Measurements from ENCODE around the gene U2AF2.
A peak's percentile ranks its signal among the peaks of the same experiment; 100 is the strongest.

Gene U2AF2

DNA sequence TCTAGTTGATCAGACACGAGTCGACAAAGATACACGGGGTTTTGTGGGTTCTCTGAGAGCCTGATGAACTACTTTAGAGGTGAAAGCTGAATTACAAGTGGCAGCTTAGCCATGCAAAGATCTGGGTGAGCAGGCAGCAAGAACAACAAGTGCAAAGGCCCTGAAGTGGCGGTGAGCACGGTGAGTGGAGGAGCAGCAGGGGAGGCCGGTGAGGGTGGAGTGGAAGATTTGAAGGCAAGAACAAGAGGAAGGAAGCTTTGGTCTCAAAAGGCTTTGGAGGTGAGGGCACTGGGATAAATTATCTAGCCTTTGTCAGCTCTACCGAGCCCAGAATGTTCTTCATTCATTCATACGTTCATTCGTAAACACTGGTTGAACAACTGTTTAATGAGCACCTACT lies 48.0 kb upstream of the U2AF2 start:
- Histone ChIP-seq H3K9ac (ENCODE audit: low read length) (peak overlapping the region; percentile 97), H2AFZ (ENCODE audit: low read depth, low read length) (no peak overlapping the region), H3K4me2 (ENCODE audit: low read length) (peak overlapping the region; percentile 95), H3K4me3 (ENCODE audit: low read length) (peak overlapping the region; percentile 91), H3K27me3 (ENCODE audit: low read depth, low read length) (no peaks in the 10 kb centered on the region), H4K20me1 (ENCODE audit: insufficient read depth, low read length) (no peaks in the 10 kb centered on the region), H3K36me3 (replicated peaks; ENCODE audit: low read depth, low read length) (peaks cover 28% of the 10 kb centered on the region), H3K4me1 (ENCODE audit: low read length) (peaks cover 24% of the 10 kb centered on the region), H3K79me2 (ENCODE audit: low read length) (peaks cover 55% of the 10 kb centered on the region), H3K27ac (ENCODE audit: low read length) (no peak overlapping the region), H3K9me3 (ENCODE audit: insufficient read depth, low read length) (no peaks in the 10 kb centered on the region)
- no peak for TF ChIP-seq EZH2phosphoT487 (IDR thresholded peaks at IDR 0.05; ENCODE audit: low read depth)
- TF ChIP-seq CTCF (IDR thresholded peaks at IDR 0.05; ENCODE audit: low read depth, low read length), result no peak

DNA sequence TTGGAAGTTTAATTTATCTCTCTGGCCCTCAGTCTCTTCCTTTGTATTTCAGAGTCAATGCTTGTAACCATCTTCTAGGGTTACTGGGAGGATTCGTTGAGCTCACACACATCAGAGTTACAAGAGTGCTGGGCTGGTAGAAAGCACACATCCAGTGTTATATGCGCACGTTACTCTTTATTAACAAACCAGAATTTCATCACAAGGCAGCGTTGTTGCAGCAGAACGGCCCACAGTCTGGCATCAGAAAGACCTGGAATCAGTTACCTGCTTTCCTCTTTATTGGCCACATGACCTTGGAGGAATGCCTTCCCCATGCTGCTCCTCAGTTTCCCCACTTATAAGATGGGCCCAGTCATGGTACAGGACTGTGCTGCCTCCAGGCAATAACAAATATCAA lies 45.5 kb upstream of the U2AF2 start:
- H3K36me3 ChIP-seq (replicated peaks; ENCODE audit: low read depth, low read length), result peaks cover 28% of the 10 kb centered on the region
- TF ChIP-seq EZH2phosphoT487 (IDR thresholded peaks at IDR 0.05; ENCODE audit: low read depth) (no peak), CTCF (IDR thresholded peaks at IDR 0.05; ENCODE audit: low read depth, low read length) (no peak)
- H3K79me2 ChIP-seq (ENCODE audit: low read length), result peaks cover 64% of the 10 kb centered on the region
- no peaks in the 10 kb centered on the region for H3K9me3 ChIP-seq (ENCODE audit: insufficient read depth, low read length)
- H3K4me2 ChIP-seq (ENCODE audit: low read length), result no peak overlapping the region
- H3K27ac ChIP-seq (ENCODE audit: low read length), result no peak overlapping the region
- peaks cover 37% of the 10 kb centered on the region for H3K4me1 ChIP-seq (ENCODE audit: low read length)
- no peak overlapping the region for H2AFZ ChIP-seq (ENCODE audit: low read depth, low read length)
- no peaks in the 10 kb centered on the region for H3K27me3 ChIP-seq (ENCODE audit: low read depth, low read length)
- H3K9ac ChIP-seq (ENCODE audit: low read length), result no peak overlapping the region
- H3K4me3 ChIP-seq (ENCODE audit: low read length), result no peak overlapping the region
- peaks cover 5% of the 10 kb centered on the region for H4K20me1 ChIP-seq (ENCODE audit: insufficient read depth, low read length)

- Histone ChIP-seq H3K36me3 (replicated peaks; ENCODE audit: low read depth, low read length) (peaks cover 44% of the 10 kb centered on the region), H3K4me3 (ENCODE audit: low read length) (peak overlapping the region; percentile 59), H3K27me3 (ENCODE audit: low read depth, low read length) (no peaks in the 10 kb centered on the region), H3K4me1 (ENCODE audit: low read length) (peaks cover 29% of the 10 kb centered on the region), H4K20me1 (ENCODE audit: insufficient read depth, low read length) (peaks cover 5% of the 10 kb centered on the region), H3K9me3 (ENCODE audit: insufficient read depth, low read length) (no peaks in the 10 kb centered on the region), H3K27ac (ENCODE audit: low read length) (peak overlapping the region; percentile 88), H3K79me2 (ENCODE audit: low read length) (peaks cover 55% of the 10 kb centered on the region), H3K4me2 (ENCODE audit: low read length) (peak overlapping the region; percentile 86), H3K9ac (ENCODE audit: low read length) (peak overlapping the region; percentile 49), H2AFZ (ENCODE audit: low read depth, low read length) (no peak overlapping the region)
- TF ChIP-seq EZH2phosphoT487 (IDR thresholded peaks at IDR 0.05; ENCODE audit: low read depth) (no peak), CTCF (IDR thresholded peaks at IDR 0.05; ENCODE audit: low read depth, low read length) (no peak)
Observed at GRCh38 chr19:55611300-55611982, 43.4 kb upstream of the U2AF2 start.

- Histone ChIP-seq H3K27me3 (ENCODE audit: low read depth, low read length) (no peaks in the 10 kb centered on the region), H3K79me2 (ENCODE audit: low read length) (peaks cover 48% of the 10 kb centered on the region), H3K4me2 (ENCODE audit: low read length) (peak overlapping the region; percentile 86), H3K9me3 (ENCODE audit: insufficient read depth, low read length) (no peaks in the 10 kb centered on the region), H2AFZ (ENCODE audit: low read depth, low read length) (no peak overlapping the region), H3K36me3 (replicated peaks; ENCODE audit: low read depth, low read length) (peaks cover 40% of the 10 kb centered on the region), H3K9ac (ENCODE audit: low read length) (peak overlapping the region; percentile 49), H3K27ac (ENCODE audit: low read length) (peak overlapping the region; percentile 88), H3K4me3 (ENCODE audit: low read length) (peak overlapping the region; percentile 59), H4K20me1 (ENCODE audit: insufficient read depth, low read length) (peaks cover 5% of the 10 kb centered on the region), H3K4me1 (ENCODE audit: low read length) (peaks cover 23% of the 10 kb centered on the region)
- TF ChIP-seq EZH2phosphoT487 (IDR thresholded peaks at IDR 0.05; ENCODE audit: low read depth) (no peak), CTCF (IDR thresholded peaks at IDR 0.05; ENCODE audit: low read depth, low read length) (no peak)
Observed at GRCh38 chr19:55611983-55612645, 42.7 kb upstream of the U2AF2 start.

Measured in OCI-LY3 (cell line).